ENCODE data around the gene BLNK. TPM values are rescaled to one million over a fixed set of nuclear protein-coding genes. Genes with fewer than 3 reads are reported as not detected.

The BLNK gene
- total and polyA plus RNA-seq, 9 of the 15 experiments (the other 6 are each of a cell fraction or from before 2014, with no cell fraction given), result not detected

DNA sequence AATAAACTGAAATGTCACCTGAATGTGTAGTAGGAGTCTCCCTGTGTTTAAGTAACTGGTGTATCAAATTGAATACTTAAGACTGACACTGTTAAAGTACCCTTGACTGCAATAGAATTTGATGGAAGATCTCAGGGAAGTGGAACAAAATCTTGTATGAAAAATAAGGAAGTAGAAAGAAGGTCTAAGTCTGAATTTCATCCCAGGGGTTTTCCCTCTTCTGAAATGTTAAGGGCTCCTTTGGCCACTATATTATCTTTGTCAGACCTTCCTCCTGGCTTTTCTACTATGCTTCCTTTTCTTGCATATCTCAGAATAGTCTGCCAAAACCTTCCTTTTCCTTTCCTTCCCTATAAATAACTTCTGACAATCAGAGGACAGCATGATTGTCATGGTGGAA is 59.6 kb downstream of the BLNK start (continued):
- TF ChIP-seq, protein P1, sequence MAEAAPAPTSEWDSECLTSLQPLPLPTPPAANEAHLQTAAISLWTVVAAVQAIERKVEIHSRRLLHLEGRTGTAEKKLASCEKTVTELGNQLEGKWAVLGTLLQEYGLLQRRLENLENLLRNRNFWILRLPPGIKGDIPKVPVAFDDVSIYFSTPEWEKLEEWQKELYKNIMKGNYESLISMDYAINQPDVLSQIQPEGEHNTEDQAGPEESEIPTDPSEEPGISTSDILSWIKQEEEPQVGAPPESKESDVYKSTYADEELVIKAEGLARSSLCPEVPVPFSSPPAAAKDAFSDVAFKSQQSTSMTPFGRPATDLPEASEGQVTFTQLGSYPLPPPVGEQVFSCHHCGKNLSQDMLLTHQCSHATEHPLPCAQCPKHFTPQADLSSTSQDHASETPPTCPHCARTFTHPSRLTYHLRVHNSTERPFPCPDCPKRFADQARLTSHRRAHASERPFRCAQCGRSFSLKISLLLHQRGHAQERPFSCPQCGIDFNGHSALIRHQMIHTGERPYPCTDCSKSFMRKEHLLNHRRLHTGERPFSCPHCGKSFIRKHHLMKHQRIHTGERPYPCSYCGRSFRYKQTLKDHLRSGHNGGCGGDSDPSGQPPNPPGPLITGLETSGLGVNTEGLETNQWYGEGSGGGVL (CRISPR knock-in tag; IDR thresholded peaks at IDR 0.05), result no peak
- TF ChIP-seq MED1 (CRISPR knock-in tag; IDR thresholded peaks at IDR 0.05; ENCODE audit: borderline replicate concordance), result no peak
- TF ChIP-seq, protein P2, sequence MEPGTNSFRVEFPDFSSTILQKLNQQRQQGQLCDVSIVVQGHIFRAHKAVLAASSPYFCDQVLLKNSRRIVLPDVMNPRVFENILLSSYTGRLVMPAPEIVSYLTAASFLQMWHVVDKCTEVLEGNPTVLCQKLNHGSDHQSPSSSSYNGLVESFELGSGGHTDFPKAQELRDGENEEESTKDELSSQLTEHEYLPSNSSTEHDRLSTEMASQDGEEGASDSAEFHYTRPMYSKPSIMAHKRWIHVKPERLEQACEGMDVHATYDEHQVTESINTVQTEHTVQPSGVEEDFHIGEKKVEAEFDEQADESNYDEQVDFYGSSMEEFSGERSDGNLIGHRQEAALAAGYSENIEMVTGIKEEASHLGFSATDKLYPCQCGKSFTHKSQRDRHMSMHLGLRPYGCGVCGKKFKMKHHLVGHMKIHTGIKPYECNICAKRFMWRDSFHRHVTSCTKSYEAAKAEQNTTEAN (CRISPR knock-in tag; IDR thresholded peaks at IDR 0.05), result no peak
- TF ChIP-seq, protein P3, sequence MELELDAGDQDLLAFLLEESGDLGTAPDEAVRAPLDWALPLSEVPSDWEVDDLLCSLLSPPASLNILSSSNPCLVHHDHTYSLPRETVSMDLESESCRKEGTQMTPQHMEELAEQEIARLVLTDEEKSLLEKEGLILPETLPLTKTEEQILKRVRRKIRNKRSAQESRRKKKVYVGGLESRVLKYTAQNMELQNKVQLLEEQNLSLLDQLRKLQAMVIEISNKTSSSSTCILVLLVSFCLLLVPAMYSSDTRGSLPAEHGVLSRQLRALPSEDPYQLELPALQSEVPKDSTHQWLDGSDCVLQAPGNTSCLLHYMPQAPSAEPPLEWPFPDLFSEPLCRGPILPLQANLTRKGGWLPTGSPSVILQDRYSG (tag; conservative IDR thresholded peaks at IDR 0.05; ENCODE audit: low read depth), result no peak

DNA sequence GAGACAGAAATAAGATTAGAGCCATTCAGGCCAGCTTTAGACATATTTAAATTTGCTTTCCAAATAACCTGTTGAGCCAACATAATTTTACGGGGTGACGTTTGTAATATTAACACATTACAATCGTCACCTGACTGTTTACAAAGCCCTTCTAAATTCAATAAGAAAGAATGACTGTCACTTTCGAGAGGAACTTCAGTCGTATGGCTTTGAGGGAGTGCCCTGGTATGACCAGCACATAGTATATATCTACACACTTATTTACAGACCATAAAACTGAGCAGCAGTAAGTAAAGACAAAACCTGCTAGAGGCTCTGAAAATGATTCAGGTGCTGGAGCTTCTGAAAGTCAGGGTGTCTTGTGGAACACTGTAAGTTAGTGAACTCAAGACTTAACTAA is 62.4 kb downstream of the BLNK start:
- no TSS peak for BruUV-seq (replicated peaks)

More for the DNA sequence above, 62.4 kb downstream of the BLNK start:
- 0% methylated on average over 4 of the region's 5 CpGs for WGBS (ENCODE audit: insufficient coverage, low coverage, missing lambda C conversion rate)
- Histone ChIP-seq H3K36me3 (ENCODE audit: control insufficient read depth, insufficient read depth, low read length) (no peaks in the 10 kb centered on the region), H4K20me1 (replicated peaks; ENCODE audit: control insufficient read depth, insufficient read depth, low read length) (no peaks in the 10 kb centered on the region), H3K9ac (ENCODE audit: insufficient read depth in 1 of 2, low read depth in 2 of 2, low read length in 2 of 2) (no peak overlapping the region), H3K27ac (ENCODE audit: extremely low read depth, low read depth, low read length) (no peak overlapping the region), H3K27me3 (ENCODE audit: control insufficient read depth in 2 of 2, insufficient read depth in 2 of 2, low read length in 2 of 2) (peaks cover 3 to 32% of the 10 kb centered on the region in 2 experiments; a peak in 3 of 5 replicates), H3K9me3 (replicated peaks; ENCODE audit: control insufficient read depth, insufficient read depth, low read depth, low read length) (no peaks in the 10 kb centered on the region), H2AFZ (ENCODE audit: low read depth, low read length) (no peak overlapping the region), H3K79me2 (ENCODE audit: control insufficient read depth, insufficient read depth, low read length) (no peaks in the 10 kb centered on the region), H3K4me3 (no peak overlapping the region), H3K4me2 (ENCODE audit: insufficient read depth, low read length) (no peak overlapping the region), H3K4me1 (replicated peaks in 1 of 2; ENCODE audit: control insufficient read depth in 2 of 2, insufficient read depth in 2 of 2, low read length in 2 of 2) (no peaks in the 10 kb centered on the region), H3K9me1 (ENCODE audit: control insufficient read depth, insufficient read depth, low read length) (no peaks in the 10 kb centered on the region)
- CTCF ChIA-PET (ENCODE audit: low intra/inter-chr PET ratio), result no interaction called here
- FAIRE-seq (no peak), DNase-seq (ENCODE audit: extremely low read depth in 1 of 4, low spot score in 3 of 4) (no peak), ATAC-seq (no peak)
- TF ChIP-seq SAFB (IDR thresholded peaks at IDR 0.05; ENCODE audit: borderline replicate concordance, low read depth, low read length), result no peak
- no peak for TF ChIP-seq NCOA6 (IDR thresholded peaks at IDR 0.05)
- no peak for TF ChIP-seq KDM2B (CRISPR knock-in tag; IDR thresholded peaks at IDR 0.05)
- TF ChIP-seq TCF7 (IDR thresholded peaks at IDR 0.05; ENCODE audit: borderline replicate concordance), result no peak
- POLR2A ChIA-PET, result no interaction called here
- in situ Hi-C loops (cut with MboI) (no loop called here), intact Hi-C loops (cut with micrococcal nuclease) (no loop called here)

All from K562 (cell line).